ENCODE data around the gene ZNF423. TPM values are rescaled to one million over a fixed set of nuclear protein-coding genes. Genes with fewer than 3 reads are reported as not detected.

Gene ZNF423
- total and polyA plus RNA-seq, 2 of the 13 experiments (the other 11 are each of a cell fraction or from before 2014, with no cell fraction given): 0.07 to 0.31 TPM

DNA sequence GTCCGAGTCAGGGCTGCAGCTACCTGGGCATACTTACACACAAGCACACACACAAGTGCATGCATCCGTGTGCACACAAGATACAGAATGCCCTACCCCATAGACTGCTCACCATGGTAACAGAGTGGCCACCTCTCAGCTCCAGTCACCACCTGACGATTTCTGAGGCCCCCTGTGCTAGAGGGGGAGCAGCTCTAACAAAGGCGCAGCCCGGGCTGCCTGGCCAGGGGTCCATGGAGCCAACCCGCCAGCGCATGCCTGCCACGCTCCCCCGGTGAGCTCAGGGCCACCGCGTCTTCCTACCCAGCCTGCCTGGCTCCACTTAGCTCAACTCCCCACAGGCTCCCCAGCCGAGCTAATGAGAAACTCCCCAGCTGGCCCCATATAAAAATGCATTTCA is 75.5 kb downstream of the ZNF423 start:
- no peak for TF ChIP-seq ZC3H4 (CRISPR knock-in tag; IDR thresholded peaks at IDR 0.05; ENCODE audit: borderline replicate concordance)
- TF ChIP-seq ZNF503 (CRISPR knock-in tag; IDR thresholded peaks at IDR 0.05): no peak
- TF ChIP-seq SNAI1 (CRISPR knock-in tag; IDR thresholded peaks at IDR 0.05; ENCODE audit: borderline replicate concordance): no peak
- no peak for TF ChIP-seq ZFP91 (CRISPR knock-in tag; IDR thresholded peaks at IDR 0.05; ENCODE audit: borderline replicate concordance)
- no peak for TF ChIP-seq MED8 (CRISPR knock-in tag; IDR thresholded peaks at IDR 0.05; ENCODE audit: insufficient replicate concordance)
- TF ChIP-seq ERF (CRISPR knock-in tag; IDR thresholded peaks at IDR 0.05): no peak
- no peak for TF ChIP-seq ATF7 (IDR thresholded peaks at IDR 0.05)
- TF ChIP-seq ATF7 (CRISPR knock-in tag; IDR thresholded peaks at IDR 0.05): no peak
- no peak for TF ChIP-seq CBFB (CRISPR knock-in tag; IDR thresholded peaks at IDR 0.05)
- no peak for TF ChIP-seq PITX1 (CRISPR knock-in tag; IDR thresholded peaks at IDR 0.05)
- TF ChIP-seq, protein P1, sequence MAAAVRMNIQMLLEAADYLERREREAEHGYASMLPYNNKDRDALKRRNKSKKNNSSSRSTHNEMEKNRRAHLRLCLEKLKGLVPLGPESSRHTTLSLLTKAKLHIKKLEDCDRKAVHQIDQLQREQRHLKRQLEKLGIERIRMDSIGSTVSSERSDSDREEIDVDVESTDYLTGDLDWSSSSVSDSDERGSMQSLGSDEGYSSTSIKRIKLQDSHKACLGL (CRISPR knock-in tag; IDR thresholded peaks at IDR 0.05): no peak
- TF ChIP-seq ZNF691 (CRISPR knock-in tag; IDR thresholded peaks at IDR 0.05; ENCODE audit: borderline replicate concordance, low read depth): no peak
- TF ChIP-seq, protein P2, sequence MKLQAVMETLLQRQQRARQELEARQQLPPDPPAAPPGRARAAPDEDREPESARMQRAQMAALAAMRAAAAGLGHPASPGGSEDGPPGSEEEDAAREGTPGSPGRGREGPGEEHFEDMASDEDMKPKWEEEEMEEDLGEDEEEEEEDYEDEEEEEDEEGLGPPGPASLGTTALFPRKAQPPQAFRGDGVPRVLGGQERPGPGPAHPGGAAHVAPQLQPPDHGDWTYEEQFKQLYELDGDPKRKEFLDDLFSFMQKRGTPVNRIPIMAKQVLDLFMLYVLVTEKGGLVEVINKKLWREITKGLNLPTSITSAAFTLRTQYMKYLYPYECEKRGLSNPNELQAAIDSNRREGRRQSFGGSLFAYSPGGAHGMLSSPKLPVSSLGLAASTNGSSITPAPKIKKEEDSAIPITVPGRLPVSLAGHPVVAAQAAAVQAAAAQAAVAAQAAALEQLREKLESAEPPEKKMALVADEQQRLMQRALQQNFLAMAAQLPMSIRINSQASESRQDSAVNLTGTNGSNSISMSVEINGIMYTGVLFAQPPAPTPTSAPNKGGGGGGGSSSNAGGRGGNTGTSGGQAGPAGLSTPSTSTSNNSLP (IDR thresholded peaks at IDR 0.05; ENCODE audit: low read depth, low read length): no peak
- no peak for TF ChIP-seq U2AF1 (optimal IDR thresholded peaks at IDR 0.05; ENCODE audit: low read depth, low read length)
- TF ChIP-seq, protein P3, sequence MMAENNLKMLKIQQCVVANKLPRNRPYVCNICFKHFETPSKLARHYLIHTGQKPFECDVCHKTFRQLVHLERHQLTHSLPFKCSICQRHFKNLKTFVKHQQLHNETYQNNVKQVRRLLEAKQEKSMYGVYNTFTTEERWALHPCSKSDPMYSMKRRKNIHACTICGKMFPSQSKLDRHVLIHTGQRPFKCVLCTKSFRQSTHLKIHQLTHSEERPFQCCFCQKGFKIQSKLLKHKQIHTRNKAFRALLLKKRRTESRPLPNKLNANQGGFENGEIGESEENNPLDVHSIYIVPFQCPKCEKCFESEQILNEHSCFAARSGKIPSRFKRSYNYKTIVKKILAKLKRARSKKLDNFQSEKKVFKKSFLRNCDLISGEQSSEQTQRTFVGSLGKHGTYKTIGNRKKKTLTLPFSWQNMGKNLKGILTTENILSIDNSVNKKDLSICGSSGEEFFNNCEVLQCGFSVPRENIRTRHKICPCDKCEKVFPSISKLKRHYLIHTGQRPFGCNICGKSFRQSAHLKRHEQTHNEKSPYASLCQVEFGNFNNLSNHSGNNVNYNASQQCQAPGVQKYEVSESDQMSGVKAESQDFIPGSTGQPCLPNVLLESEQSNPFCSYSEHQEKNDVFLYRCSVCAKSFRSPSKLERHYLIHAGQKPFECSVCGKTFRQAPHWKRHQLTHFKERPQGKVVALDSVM (CRISPR knock-in tag; IDR thresholded peaks at IDR 0.05): no peak
- no peak for TF ChIP-seq FOXM1 (CRISPR knock-in tag; IDR thresholded peaks at IDR 0.05)
- no peak for TF ChIP-seq MLLT10 (CRISPR knock-in tag; IDR thresholded peaks at IDR 0.05)
- TF ChIP-seq ZNF296 (CRISPR knock-in tag; conservative IDR thresholded peaks at IDR 0.05): no peak
- Histone ChIP-seq H3K27ac (ENCODE audit: extremely low read length, insufficient read depth, low read length) (no peak overlapping the region), H3K79me2 (ENCODE audit: insufficient read depth, low read length) (no peaks in the 10 kb centered on the region), H3K4me3 (replicated peaks in 1 of 3; ENCODE audit: insufficient read depth in 1 of 3, low read depth in 2 of 3, low read length in 3 of 3) (no peak overlapping the region), H4K20me1 (ENCODE audit: insufficient read depth, low read length) (no peaks in the 10 kb centered on the region; the same call in 1 of the 2 replicates), H3K27me3 (ENCODE audit: control insufficient read depth in 1 of 2, insufficient read depth in 2 of 2, low read length in 2 of 2) (peaks cover 0 to 8% of the 10 kb centered on the region in 2 experiments; a peak in 1 of 5 replicates), H3K4me2 (ENCODE audit: low read depth, low read length) (no peak overlapping the region), H3K9ac (ENCODE audit: insufficient read depth, low read depth, low read length) (no peak overlapping the region), H3K4me1 (ENCODE audit: insufficient read depth, low read length) (no peaks in the 10 kb centered on the region), H2AFZ (ENCODE audit: low read length) (no peak overlapping the region), H3K36me3 (replicated peaks in 1 of 2; ENCODE audit: control insufficient read depth in 1 of 2, insufficient read depth in 2 of 2, low read length in 2 of 2) (no peaks in the 10 kb centered on the region), H3K9me3 (ENCODE audit: low read length) (no peaks in the 10 kb centered on the region)
- POLR2A ChIA-PET: no interaction called here
- no peak for ATAC-seq
- DNase-seq (ENCODE audit: low spot score): no peak
- in situ Hi-C loops (cut with HindIII; ENCODE audit: extremely low pct_ligation_motif_present, low pct_unique_long_range_greater_than_20kb) (no loop called here), intact Hi-C loops (cut with micrococcal nuclease; ENCODE audit: unreplicated experiment) (no loop called here)
- FAIRE-seq: no peak
- CTCF ChIA-PET (ENCODE audit: low intra/inter-chr PET ratio, low total read pairs): no interaction called here
- no TSS peak for BruUV-seq (replicated peaks)
- WGBS (ENCODE audit: low lambda C conversion rate): 30% methylated on average over 7 of the region's 12 CpGs

Data from HepG2 (cell line).